Neural progenitor cell (in vitro differentiated cells): ENCODE measurements around the gene SLC39A7.

Source experiments
- EZH2 ChIP-seq: fragments of 200-600 bp; sonication (generic); IDR thresholded peaks from 2 replicates; pipeline ENCODE4 v1.6.1; 2017; ENCODE audit warnings: antibody characterized with exemption, mild to moderate bottlenecking, moderate library complexity
- EZH2phosphoT487 ChIP-seq: fragments of 200-600 bp; sonication (generic); IDR thresholded peaks from 2 replicates; pipeline ENCODE4 v1.6.1; 2017; ENCODE audit warnings: antibody characterized with exemption
- TF ChIP-seq, protein P1 (sequence below): fragments of 200-600 bp; sonication (generic); IDR thresholded peaks from 2 replicates; pipeline ENCODE4 v1.5.1; 2017; ENCODE audit warnings: antibody characterized with exemption, mild to moderate bottlenecking

DNA sequence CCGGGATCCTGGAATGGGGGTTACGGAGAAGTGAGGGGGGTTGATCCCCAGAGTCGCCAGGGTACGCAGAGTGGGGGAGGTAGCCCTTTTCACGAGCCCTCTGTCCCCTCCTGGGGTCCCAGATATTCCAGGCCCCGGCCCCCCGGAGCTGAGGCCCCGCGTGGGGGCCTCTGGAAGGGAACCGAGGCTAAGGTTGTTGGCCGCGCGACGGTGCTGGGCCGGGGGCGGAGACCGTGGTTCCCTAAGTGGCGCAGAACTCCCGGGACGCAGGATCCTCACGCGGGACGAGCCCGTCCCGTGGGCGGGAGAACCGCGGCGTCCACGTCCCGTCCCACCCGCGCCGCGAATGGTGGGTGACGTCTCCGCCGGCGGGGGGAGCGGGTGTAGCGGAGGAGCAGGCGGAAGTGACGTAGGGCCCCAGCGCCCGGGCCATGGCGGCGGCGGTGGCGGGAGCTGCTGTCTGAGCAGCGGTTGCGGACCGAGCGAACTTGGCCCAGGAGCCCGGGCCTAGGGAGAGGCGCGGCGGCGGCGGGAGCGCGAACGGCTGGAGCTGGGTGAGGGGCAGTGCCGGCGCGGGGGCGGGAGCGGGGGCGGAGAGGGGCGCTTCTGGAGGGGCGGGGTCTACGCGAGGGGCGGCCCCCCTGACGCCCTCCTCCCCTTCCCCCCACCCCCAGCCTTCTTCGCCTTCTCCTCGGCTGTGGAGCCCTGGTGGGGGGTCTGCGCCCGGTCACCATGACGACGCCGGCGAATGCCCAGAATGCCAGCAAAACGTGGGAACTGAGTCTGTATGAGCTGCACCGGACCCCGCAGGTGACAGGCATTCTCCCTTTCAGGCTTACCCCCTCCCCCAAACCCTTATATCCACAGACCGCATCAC, 7.7 kb downstream of the SLC39A7 start, which contains the start of gene RING1:
- TF ChIP-seq, protein P1, sequence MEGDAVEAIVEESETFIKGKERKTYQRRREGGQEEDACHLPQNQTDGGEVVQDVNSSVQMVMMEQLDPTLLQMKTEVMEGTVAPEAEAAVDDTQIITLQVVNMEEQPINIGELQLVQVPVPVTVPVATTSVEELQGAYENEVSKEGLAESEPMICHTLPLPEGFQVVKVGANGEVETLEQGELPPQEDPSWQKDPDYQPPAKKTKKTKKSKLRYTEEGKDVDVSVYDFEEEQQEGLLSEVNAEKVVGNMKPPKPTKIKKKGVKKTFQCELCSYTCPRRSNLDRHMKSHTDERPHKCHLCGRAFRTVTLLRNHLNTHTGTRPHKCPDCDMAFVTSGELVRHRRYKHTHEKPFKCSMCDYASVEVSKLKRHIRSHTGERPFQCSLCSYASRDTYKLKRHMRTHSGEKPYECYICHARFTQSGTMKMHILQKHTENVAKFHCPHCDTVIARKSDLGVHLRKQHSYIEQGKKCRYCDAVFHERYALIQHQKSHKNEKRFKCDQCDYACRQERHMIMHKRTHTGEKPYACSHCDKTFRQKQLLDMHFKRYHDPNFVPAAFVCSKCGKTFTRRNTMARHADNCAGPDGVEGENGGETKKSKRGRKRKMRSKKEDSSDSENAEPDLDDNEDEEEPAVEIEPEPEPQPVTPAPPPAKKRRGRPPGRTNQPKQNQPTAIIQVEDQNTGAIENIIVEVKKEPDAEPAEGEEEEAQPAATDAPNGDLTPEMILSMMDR = no peak
- no peak for TF ChIP-seq EZH2
- no peak for TF ChIP-seq EZH2phosphoT487
